Right renal cortex interstitium (tissue), 3 donors: ENCODE data around the gene PTPN21. TPM values are rescaled to one million over a fixed set of nuclear protein-coding genes. Genes with fewer than 3 reads are reported as not detected.
"Not testable (repeated sequence)": the region's sequence is repeated elsewhere in the genome, so short reads cannot be mapped to it uniquely, and the experiment has no call there.

Experiments used
- DNase-seq, 3 donors: peaks; one replicate each; pipeline ENCODE4 v3.0.0-alpha.2; 2013; ENCODE audit warnings: low read depth in 3 of 3, low spot score in 2 of 3
- polyA plus RNA-seq, 3 donors: library from polyadenylated mRNA; unstranded; fragments of 120-200 nt; gene quantifications; one replicate each; pipeline ENCODE4 v1.2.1, GENCODE V29; 2013; ENCODE audit not compliant: insufficient read length in 3 of 3

PTPN21 gene
- polyA plus RNA-seq, 3 donors = 35.5 to 38.7 (median 35.8) TPM

DNA sequence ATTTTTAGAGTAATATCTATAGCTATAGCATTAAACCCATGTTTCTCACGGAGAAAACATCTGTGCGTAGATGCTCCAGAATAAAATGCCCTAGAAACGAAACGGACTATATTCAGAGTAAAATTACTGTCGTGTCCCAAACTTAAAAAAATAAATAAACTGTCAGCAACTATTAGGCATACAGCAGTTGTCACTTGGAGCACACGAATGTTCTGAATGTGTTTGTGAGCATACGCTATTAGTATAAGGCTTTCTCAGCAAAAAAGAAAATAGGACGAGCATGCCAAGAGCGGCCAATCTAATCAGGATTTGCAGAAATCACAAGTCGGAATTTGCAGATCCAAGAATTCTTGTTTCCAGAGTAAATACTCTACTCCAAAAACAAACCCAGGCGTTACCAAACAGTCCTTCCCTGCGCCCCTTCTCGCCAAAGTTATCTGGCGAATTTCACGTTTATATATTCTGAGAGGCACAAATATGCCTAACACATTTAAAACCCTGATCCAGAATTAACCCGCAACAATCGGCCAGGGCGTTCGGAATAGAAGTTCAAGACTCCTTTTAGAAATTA is 836 bp downstream of the PTPN21 start:
- no peak for DNase-seq

DNA sequence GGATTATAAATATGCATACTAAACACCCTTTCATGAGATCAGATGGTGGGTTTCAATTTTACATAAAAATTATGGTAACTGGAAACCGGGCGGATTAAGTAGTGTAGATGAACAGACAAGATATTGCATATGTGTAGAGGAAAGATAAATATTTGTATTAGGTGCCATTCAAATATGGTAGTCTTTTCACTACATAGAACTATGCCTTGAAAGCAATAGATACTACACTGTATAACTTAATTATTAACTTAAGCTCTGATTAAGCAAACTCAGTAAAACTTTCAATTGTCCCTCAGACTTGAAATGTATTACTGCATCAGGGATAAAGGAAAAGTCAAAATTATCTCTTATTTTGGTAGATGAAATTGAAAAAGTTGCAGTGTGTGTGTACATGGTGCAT is 1.9 kb downstream of the PTPN21 start:
- DNase-seq = no peak

DNA sequence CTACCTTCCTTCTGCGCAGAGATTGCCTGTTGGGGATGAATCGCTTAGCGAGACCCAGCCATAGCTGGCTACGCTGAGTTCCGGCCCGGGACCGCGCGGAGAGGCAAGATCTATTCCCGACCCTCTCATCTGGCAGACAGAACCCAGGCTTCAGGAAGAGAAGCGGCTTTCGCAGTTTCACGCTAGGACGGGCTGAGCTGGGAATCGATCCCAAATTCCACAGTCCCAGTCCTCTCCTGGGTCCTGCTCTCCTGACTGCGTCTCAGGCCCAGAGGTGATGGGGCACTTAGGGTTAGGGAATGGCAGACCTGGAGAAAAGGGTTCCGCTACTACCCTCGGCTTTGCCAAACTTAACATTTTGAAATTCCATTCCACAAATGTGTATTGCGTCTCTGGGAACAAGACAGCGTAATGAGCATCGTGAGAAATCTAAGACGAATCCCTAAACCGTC is 2.8 kb downstream of the PTPN21 start:
- DNase-seq = no peak

DNA sequence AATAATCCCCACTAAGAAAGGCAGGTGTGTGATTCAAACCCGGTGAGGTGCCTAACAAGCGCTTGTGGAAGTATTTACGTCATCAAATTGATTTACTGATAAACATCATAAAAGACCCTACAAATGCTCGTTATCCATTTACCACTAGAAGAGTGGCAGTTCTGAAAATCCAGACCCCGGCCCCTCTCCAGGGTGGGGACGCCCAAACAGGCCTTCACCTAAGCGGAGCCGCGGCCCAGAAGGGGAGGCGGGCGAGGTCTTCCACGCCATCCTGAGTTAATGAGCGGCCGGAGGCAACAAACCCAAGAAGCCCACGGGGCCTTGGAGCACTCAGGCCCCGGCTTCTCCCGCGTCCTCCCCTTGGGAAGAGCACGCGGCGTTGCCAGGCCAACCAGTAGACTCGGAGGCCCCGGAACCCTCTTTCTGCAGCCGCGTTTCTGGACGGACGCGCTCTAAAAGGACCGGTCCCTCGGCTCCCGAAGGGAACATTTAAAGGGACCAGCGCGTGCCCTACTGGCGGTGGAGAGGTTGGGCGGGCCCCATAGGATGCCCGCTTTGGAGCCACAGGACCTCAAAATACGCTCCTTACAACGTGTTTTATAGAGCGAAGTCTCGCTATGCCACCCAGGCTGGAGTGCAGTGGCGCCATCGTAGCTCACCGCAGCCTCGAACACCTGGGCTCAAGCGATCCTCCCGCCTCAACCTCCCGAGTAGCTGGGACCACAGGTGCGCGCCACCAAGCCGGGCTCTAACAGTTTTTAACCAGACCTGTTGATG is 3.5 kb downstream of the PTPN21 start:
- DNase-seq = peak in 1 of 3 donors; percentile 76

DNA sequence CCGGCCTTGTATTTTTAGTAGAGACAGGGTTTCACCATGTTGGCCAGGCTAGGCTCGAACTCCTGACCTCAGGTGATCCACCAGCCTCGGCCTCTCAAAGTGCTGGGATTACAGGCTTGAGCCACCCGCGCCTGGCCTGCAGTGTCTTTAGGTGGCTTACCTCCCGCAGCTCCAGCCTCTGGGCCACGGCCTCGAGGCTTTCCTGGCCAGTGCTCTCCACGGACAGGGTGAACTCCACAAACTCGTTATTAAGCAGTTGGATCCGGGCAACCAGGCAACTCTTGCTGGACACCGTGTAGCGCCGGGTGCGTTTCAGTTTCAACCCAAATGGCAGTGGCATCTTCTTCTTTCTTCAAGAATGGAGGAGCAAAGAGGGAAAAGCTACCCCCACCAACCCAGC is 4.7 kb downstream of the PTPN21 start:
- no peak for DNase-seq

DNA sequence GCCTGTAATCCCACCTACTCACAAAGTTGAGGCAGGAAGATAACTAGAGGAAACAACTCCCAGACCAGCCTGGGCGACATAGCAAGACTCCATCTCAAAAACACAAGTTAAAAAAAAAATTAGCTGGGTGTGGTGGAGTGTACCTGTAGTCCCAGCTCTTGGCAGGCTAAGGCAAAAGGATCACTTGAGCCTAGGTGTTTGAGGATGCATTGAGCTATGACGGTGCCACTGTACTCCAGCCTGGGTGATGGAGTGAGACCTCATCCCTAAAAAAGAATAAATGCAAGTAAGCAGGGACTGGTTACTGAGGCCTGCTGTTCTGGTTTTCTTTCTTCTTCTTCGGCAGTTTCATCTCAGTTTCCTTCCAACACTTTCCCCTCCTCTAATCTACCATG is 7.4 kb downstream of the PTPN21 start:
- no peak for DNase-seq

DNA sequence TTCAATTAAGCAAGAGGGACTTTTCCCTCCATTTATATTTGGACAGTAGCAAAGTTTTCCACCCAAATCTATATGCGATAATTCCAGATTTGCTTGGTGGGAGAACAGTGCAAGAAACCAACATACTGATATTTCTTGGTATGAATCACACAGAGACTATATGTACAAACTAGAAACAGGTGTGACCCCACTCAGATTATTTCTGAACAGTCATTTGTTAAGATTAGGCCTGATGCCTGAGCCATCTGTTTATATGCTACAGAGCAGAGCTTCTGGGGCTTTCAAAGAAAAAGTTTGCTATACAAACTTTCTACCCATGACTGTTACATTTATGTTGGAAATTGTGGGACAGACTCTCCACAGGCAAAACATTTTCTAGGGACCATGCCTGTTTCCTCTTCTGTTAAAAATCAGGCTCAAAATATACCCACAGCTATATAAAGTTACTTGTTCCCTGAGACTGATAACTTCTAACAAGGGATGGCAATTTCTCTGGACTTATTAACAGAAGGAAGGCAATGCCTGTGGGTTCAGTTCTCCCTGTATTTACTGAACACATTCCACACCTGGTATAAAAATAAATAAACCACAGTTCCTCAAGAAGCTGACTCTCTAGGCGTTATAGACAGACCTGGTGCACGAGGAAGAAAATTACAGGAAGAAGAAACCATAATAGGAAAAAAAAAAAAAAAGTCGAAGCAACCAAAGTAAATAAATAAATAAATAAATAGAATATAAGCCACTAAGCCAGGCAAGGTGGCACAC is 8.0 kb downstream of the PTPN21 start:
- no peak for DNase-seq

DNA sequence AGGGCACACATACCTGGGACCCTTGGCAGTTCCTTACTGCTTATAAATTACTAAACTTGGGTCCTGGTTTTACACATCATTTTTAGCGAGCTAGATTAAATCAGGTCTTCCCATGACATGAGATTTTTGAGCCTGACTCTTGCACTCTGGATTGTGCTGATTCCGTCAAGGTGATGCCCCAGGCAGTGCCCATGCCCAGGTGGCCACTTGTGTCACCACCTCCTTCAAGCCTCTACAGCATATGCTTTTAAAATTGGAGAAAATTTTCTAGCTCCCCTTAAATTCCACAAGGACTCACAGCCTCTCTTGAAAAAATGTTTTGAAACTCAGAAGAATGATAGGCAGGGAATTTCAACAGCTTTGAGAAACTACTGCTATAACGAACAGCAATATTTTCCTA is 9.6 kb downstream of the PTPN21 start:
- no peak for DNase-seq

DNA sequence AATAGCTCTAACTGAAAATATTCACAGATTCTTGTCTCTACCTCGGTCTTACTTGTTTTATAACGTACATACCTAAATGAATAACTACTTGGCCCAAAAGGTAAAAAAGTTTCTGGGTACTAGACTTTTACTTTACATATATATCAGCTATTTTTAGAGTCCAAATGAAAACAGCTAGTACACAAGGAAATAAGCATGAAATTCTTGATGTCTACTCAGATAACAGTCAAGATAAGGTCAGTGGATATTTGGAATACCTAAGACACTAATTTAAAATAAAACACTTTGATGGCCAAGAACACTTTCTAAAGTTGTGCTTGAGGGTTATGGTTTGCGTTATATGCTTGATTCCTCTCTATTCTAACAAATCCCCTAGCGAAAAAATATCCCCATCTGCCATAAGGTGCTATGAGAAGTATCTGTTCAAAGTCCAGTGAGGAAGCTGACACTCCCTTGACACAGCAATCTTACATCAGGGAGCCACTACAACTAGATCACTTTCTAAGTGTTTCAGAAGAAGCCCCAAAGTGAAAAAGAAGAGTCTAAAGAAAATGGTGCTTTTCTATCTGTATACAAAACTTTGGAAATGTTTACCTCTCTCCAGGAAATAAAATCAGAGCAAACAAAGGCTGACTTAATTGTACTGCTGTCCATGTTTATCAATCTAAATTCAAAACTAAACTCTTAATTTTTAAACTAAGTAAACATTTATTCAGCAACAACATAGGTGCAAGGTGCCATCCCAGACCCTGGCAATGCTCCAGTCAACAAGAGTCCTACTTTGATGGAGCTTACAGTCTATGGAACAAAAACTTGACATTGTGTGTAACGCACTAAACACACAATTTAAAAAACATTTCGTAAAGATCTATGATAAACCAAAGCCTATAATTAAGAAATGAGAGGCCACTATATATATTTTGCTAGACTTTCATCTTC is 11.7 kb downstream of the PTPN21 start:
- DNase-seq = no peak

DNA sequence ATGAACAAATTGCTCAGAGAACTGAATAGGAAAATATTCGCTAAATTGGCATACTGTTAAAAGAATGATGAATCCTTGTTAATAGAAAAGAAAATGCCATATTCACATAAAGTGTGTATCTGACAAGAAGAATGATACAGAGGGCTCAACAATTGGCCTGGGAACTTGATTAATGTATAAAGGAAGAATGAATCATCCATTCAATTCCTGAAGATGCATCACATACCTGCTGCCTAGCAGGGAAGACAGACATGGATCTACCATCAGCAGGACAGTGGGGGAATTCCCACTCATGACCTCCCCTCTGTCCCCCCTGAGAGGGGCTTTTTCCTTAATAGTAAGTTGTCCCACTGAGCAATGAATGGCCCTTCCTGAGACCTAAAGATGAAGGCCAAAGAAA is 13.5 kb downstream of the PTPN21 start:
- DNase-seq = no peak

DNA sequence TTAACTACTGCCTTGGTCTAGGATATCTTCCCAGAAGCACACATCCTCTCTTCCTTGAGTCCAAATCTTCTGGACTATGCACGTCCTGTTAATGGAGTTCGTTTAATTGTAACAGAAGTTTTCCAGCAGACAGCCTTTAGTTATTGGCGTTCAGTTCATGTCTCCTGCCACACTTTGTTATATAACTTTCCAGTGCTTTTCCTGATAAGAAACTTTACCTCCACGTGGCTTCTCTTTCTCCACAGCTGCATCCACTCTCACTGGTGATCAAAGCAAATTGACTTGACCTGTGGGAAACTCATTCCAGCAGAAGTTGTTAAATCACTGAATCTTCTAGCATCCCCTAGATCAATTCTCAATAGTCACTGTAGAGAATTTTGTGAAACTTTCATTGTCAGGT is 19.0 kb downstream of the PTPN21 start:
- no peak for DNase-seq

DNA sequence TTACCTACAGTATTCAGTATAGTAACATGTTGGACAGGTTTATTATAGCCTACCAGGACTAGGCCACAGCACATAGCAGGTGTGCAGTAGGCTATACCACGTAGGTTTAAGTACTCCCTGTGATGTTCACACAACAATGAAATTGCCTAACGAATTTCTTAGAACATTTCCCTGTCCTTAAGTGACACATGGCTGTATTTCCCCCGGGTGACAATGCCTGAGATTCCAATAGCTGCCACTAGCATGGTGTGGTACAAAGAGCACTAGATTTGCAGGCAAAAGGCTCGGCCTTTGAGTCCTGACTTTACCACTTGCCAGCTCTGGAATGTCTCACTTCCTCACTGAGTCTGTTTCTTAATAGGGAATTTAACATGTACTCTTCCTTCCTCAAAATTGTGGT is 19.7 kb downstream of the PTPN21 start:
- DNase-seq = no peak

DNA sequence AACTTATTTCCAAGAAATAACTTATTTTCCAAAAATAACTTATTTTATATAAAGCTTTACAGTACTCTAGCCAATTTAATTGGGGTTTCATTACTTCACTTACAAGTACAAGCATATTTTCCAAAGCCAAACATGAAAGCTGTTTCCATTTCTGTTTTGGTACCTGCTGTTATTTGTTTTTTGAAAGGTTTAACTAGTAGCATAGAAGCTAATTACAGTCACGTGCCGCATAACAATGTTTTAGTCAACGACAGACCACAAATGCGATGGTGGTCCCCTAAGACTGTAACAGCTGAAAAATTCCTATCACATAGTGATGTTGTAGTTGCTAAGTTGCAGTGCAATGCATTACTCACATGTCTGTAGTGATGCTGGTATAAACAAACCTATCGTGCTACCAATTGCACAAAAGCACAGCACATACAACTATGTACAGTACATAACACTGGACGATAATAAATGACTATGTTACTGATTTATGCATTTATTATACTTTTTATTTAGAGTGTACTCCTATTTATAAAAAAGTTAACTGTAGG is 21.7 kb downstream of the PTPN21 start:
- no peak for DNase-seq

DNA sequence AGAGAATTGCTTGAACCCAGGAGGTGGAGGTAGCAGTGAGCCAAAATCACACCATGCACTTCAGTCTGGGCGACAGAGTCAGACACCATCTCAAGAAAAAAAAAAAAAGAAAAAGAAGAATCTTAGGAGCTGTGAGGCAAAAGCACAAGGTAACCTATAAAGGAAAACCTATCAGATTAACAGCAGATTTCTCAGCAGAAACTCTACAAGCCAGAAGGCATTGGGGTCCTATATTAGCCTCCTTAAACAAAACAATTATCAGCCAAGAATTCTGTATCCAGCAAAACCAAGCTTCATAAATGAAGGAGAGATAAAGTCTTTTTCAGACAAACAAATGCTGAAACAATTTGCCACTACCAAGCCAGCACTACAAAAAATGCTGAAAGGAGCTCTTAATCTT is 24.9 kb downstream of the PTPN21 start:
- DNase-seq = not testable (repeated sequence)

DNA sequence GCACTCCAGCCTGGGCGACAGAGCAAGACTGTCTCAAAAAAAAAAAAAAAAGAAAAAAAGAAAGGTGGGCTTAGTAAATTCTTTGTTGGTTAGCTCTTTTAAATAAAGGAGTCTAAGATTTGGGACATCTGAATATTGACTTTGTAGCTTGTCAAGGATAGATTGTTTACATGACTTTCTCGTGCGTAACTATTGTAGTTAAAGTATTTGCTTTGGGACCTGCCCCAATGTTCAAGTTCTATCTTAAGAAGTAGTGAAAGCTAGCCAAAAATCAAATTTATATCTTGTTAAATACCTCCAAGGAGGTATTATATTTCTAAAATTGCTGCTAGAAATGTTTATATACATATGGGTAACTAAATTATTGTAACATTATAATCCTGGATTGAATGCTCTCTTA is 32.4 kb downstream of the PTPN21 start:
- no peak for DNase-seq

DNA sequence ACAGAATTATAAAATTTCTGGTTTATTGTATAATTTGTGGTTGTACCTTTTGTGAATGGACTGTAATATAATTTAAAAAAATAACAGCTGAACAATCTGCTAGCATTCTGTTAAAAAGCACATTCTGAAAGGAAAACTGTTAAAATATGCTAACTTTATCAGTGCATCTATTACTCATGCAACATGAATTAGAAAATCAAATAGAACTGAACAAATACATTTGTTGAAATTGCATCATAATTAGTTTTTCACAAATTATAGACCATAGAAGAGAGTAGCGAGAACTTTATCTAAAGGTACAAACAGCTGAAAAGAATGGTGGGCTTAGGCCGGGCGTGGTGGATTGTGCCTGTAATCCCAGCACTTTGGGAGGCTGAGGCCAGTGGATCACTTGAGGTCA is 33.0 kb downstream of the PTPN21 start:
- DNase-seq = no peak

DNA sequence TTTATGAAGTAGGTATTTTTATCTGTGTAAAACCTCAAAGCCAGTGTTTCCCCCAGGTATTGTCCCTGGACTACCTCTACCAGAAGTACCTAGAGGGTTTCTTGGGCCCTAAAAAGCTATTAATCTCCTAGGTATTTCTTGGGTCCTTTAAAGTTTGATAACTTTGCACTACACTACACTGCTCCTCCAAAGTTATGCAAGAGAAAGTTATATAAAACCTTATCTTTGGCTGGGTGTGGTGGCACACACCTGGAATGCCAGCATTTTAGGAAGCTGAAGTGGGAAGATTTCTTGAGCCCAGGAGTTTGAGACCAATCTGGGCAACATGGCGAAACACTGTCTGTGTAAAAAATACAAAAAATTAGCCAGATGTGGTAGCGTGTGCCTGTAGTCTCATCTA is 34.9 kb downstream of the PTPN21 start:
- DNase-seq = no peak

DNA sequence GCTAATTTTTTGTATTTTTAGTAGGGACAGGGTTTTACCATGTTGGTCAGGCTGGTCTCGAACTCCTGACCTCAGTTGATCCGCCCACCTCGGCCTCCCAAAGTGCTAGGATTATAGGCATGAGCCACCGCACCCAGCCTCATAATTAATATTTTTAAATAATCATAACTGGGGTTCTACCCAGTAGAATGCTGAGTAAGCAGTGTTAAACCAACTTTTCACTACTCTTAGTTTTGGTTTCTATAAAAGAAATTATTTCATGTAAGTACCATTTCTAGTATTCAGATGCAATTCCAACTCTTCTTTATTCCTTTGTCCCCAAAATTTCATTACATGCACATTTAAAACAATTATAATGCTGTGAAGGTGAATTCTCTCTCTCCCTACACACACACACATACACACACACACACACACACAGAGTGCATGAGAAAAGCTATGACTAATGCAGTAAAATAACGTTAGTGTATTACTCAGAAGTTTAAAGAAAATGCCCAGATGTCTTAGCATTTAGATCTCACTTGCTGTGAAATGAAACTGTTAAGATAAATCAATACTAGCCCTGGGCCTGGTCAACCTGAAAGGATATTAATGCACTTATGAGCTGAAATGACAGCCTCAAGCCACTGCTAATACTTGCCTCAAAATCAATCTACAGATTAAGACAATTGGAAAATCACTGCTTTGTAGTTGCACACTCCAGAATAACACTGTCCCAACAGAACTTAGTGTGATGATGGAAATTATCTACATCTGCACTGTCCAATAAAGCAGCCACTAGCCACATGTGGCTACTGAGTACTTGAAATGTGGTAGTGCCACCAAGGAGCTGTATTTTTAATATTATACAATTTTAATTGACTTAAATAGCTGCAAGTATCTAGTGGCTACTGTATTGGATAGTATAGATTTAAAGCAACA is 36.0 kb downstream of the PTPN21 start:
- no peak for DNase-seq

DNA sequence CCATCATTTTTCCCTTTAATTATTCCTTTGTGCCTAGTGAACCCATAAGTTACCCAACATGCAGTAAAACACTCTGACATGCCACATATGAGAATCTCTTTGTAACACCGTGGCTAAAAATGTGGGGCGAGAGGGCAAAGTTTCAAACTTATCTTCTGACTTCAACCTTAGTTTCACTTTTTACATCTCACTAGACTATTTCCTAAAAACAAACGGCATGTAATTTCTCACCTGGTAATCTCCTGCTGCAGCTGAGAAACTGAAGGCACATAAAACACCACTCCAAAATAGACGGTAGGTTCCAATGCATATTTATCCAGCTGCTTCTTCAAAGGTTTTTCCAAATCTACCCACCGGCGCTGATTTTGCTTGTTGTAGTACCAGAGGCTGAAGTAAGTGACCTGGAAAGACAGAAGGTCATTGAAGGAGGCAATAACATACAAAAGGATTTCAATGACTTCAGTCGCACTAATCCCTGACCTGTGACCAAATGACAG is 37.9 kb downstream of the PTPN21 start:
- peak in 2 of 3 donors; percentile 4 to 26 for DNase-seq
